ENCODE results near the gene ERN1. TPM values are rescaled to one million over a fixed set of nuclear protein-coding genes. Genes with fewer than 3 reads are reported as not detected.
A peak's percentile ranks its signal among the peaks of the same experiment; 100 is the strongest.

ERN1 gene
- total and polyA plus RNA-seq, 2 of the 13 experiments (the other 11 are each of a cell fraction or from before 2014, with no cell fraction given), result 6.0 to 12.7 TPM

GRCh38 chr17:64063766-64064224, 66.1 kb downstream of the ERN1 start (continued):
- TF ChIP-seq ZNF318 (CRISPR knock-in tag; IDR thresholded peaks at IDR 0.05) (0 out of 2 replicates have a peak, but pooled peaks have one; percentile 66), TBX2 (CRISPR knock-in tag; IDR thresholded peaks at IDR 0.05; ENCODE audit: borderline replicate concordance) (0 out of 2 replicates have a peak, but pooled peaks have one; percentile 65), ZNF407 (CRISPR knock-in tag; IDR thresholded peaks at IDR 0.05; ENCODE audit: not compliant biosample characterization) (peak; percentile 60), ZNF652 (CRISPR knock-in tag; IDR thresholded peaks at IDR 0.05; ENCODE audit: borderline replicate concordance, low read depth) (peak; percentile 12; the same call in 1 of the 2 replicates), ZNF687 (CRISPR knock-in tag; IDR thresholded peaks at IDR 0.05) (peak; percentile 72), ZFYVE20 (CRISPR knock-in tag; IDR thresholded peaks at IDR 0.05; ENCODE audit: borderline replicate concordance, low read depth) (0 out of 2 replicates have a peak, but pooled peaks have one; percentile 35), ZNF274 (CRISPR knock-in tag; IDR thresholded peaks at IDR 0.05) (peak; percentile 47; the same call in 1 of the 2 replicates)

All from HepG2 (cell line).